GM21381 (cell line): ENCODE results near the gene FGFR3.

Source experiments
- ATAC-seq: cut with Tn5 transposase; IDR thresholded peaks from one replicate; pipeline ENCODE4 v1.9.1; 2021; ENCODE audit warnings: mild to moderate bottlenecking, moderate library complexity; ENCODE audit not compliant: unreplicated experiment

FGFR3 gene

DNA sequence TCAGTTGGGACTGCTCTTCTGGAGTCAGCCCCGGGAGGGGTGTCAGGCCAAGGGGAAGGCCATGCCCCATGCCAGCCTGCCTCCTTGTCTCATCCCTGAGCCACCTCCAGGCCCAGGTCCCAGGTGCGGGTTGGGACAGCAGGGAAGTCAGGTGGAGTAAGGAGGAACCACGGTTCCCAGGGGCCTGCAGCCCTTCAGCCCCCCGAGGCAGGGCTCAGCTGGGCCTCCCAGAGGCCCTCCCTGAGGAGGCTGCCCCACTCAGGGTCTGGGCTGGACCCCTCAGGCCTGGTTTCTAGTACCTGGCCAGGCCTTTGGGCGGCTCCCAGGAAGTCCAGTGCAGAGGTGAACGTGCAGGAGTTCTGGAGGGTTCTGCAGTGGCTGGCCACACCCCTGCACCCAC is 23.4 kb upstream of the FGFR3 start:
- no peak for ATAC-seq

DNA sequence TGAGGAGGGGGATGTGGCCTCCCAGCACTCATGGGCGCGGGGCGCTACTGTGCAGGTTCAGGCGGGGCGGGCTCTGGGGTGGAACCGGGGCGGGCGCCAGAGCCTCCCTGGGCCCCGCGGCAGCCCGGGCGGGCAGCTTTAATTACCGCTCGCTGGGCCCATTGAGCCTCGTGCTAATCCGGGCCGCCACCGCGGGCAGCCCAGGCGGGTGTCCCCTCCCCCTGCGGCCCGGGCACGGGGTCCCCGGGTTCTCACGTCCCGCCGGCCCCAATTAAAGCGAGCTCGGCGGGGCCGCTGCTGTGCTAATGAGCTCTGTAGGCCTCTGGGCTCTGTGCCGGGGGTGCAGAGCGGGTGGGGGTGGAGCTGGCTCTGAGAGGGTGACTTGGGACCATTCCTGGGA is 22.8 kb upstream of the FGFR3 start:
- no peak for ATAC-seq

DNA sequence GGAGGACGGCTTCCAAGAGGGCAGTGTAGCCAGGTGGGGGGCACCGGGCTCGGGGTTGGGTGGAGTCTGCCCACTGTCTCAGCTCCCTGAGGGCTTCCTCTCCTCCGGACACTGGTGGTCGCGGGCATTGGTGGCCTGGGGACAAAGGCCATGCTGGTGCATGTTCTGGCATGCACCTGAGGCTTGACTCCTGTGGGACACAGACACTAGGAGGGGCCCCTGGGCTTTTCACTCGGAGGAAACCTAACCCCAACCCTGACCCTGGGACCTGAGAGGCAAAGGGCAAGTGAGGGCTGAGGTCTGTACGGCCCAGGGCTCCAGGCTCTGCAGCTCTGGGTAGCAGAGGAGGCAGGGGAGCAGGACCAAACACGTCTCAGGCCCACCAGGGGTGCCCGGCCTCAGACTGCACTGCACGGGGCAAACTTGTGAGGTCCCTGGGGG is 22.3 kb upstream of the FGFR3 start:
- ATAC-seq, result no peak

DNA sequence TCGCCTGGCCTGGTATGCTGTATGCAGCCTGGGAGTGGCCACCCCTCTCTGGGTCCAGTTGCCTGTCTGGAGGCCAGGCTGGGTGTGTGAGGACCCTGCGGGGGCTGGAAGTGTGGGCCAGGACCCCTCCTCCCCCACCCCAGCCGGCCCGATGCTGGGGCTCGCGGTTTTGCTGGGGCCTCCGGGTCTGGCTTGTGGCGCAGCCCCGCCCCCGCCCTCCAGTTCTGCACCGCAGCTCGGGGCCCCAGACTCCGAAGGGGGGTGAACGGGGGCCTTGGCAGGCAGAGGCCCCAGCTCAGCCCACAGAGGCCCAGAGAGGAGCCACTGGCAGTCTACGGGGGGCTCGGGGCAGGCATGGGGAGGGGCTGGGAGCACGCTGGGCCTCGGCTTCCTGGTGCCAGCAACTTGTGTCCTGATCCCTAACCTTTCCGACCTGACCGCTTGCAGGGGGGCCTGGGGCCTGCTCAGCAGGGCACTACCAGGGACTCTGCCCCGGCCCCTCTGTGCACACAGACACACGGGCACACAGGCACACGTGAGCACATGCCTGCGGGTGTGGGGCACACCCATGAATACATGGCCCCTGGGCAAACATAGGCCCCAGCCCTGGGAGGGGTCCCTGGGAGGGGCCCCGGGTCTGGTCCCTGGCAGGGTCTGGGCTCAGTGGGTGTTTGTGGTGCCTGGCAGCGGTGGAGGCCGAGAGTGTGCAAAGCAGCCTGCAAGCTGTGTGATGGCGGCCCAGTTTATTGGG is 21.4 kb upstream of the FGFR3 start:
- ATAC-seq, result no peak

DNA sequence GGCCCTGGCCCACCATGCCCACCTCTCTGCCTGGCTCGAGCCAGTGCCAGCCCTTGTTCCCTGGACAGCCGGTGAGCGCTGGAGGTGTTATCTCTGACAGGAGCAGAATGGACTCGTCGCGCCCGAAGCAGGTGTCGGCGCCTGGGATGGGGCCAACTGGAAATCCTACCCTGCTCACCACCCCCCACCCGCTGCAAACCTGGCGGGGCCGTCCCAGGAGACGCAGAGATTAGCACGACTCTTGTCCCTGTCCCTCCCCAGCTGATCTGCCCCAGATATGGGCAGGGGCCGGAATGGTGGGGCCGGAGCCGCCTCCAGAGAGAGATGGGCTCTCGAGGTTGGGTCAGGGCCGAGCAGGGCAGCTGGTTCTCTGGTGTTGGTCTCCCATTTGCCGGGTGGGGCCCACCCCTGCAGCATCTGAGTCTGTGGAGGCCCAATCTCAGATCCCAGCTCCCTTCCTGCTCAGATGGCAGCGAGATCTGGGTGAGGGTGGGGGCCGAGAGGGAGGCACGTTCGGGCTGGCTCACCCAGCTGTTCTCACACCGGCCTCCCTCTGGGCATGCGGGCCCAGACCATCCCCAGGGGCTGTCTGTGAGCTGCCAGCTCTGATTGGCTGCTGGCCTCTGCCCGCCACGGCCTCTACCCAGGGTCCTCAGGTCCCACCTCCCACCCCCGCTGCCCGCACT is 20.1 kb upstream of the FGFR3 start:
- ATAC-seq, result no peak

DNA sequence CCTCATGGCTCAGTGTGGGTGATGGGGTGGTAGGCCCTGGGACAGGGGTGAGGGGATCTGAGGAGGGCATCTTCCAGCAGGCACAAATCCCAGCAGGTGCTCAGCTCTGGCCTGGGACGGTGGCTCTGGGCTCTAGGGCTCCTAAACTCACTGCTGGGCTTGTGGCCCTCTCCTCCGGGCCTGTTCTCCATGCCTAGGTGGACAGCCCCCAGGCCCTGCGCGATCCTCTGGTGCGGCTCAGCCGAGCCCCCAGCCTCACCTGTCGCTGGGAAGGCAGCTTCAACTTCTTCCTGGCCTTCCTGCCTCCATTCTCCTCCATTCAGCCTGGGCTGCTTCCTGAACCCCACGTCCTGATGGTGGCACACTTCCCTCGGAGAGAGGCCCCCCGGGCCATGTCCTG is 19.3 kb upstream of the FGFR3 start:
- no peak for ATAC-seq

DNA sequence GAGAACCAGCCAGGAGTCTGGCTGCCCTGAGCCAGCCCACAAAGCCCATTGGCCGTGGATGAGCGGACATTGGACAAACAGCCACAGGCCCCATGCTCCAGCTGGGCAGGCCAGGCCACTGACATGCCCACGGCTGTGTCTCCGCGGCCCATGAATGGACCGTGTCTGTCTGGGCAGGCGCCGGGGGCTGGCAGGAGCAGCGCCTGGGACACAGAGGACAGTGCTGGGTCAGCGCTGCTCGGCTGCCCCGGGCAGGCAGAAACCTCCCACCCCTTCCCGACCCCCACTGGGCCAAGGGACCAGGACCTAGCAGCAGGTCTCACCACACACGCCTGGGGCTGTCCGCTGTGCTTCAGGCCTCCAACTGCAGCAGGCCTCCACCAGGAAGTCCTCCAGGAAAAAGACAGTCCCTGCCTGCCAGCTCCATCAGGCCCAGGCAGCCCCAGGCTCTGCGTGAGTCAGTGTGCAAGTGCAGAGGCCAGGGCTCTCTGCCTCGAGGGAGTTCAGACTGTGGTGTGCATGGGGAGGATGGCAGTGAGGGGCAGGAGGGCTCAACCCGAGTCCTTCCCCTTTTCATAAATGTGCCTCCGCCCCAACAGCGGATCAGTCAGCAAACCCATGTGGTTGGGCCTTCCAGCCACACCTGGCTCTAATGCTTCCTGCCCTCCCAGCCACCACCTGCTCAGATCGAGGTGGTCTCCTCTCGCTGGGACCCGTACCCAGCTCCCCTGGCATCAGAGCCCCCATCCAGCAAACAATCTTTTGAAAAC is 17.2 kb upstream of the FGFR3 start:
- no peak for ATAC-seq

DNA sequence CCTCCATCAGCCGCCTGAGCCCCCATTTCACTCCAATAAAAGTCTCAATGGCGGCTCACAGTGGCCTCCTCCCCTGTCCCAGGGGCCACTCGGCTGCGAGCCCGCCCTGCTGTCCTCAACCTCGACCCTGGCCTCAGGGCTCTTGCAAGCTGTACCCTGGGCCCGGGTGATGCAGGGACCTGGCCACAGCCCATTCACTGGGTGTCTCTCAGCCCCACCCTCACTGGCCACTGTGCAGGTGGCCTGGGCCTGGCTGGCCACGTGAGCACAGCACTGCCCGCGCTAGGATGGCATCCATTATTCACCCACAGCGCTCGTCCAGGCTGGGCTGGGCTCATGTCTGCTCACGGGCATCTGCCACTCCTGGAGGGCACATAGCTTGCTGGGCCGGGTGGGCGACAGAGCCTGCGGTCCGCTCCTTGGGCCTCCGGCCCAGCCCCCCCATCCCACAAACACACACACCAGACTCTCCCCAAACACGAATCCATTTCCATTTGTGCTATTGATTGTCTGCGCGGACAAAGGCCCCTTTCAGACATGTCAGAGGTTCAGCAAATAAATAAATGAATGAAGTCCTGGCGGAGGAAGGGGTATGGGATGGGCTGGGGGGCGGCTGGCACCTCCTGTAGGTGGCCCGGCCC is 16.5 kb upstream of the FGFR3 start:
- ATAC-seq, result no peak

DNA sequence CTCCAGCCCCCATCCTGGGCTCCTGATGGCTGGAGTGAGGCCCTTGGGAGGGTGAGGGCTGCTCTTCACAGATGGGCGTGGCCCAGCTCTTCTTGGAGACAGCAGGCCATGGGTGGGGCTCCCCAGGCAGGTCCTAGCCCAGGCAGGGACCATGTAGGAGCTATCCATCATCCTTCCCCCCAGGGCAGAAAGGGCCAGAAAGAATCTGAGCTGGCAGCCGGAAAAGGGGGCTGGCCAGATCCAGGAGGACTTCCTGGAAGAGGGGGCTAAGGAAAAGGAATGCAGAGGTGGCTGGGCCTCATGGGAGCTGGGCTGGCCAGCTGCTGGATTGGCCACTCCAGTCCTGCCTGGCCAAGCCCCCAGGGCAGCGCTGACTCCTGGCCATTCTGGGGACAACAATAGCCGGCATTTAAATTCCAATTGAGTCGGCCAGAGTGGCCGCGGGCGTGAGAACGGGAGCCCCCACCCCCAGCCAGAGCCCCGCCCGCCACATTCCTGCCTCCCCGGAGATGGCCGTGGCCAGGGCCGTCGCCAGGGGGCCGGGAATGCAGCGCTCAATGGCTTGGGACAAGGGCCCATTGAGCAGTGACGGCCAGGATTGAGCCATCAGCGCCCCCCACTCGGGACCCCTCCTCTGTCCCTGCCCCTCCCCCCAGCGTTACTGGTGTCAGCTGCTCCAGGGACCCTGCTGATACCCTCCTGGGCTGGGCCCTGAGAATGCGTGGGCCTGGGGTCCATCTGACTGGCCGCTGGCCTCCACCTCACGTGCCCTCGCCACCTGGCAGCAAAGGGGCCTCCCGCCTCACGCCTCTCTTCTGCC is 15.1 kb upstream of the FGFR3 start:
- ATAC-seq, result no peak

DNA sequence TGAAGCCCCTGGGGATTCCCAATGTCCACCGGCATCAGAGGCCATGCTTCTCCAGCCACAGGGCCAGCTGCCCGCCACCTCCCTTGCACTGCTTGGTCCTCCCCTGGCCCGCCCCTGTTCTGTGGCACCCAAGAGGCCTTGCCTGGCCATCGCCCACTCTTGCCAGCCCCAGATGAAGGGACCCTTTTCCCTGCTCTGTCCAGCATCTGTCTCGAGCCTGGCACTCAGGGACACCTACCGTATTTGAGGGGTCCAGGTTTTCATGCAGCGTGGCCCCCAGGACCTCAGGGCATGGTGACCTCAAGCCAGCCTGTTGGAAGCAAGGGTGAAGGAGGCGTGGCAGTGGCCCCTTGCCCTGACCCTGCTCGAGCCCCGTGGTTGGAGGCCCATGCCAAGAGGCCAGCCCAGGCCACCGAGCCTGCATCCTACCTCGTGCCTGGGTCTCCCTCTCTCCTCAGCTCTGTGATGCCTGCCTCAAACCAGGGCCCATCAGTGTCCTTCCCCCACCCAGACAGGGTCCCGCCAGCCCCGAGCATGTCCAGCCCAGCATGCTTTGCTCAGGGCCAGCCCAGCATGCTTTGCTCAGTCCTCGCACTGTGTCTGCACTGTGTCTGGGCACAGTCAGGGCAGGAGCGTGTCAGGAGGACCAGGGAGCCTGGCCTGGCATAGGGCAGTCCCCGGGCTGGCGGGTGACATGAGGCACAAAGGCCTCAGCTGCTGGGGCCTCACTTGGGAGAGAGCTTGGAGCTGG is 14.3 kb upstream of the FGFR3 start:
- ATAC-seq, result no peak

DNA sequence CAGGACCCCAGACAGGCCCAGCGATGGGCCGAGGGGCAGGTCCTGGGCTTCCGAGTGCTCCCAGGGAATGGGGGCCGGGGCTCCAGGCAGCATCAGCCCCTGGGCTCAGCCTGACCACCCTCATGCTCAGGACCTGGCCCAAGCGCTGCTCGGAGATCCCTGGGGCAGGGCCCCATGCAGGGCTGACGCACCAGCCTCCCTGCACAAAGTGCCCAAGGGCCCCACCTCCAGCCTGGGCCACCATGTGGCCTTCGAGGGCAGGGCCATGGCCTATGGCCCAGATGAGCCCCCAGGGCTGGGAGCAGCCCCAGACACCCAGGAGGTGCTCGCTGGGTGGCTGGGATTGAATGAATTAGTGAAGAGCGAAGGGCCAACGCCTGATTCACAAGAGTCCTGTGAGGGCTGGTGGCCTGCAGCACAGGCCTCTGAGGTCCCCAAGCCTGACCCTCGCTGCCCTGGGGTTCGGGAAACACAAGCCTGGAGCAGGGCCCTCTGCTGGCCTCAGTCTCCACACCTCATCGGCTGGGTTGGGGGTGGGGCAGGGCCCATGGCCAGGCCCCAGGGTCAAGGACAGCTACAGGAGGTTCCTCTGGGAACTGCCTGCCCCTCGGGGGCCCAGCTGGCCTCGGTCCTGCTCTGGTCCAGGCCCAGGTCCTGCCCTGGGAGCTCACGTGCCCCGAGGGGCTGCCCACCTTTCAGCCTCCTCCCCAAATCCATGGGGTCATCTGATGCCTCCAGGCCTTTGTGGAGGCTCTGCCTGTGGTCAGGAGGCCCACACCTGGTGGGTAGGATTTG is 13.3 kb upstream of the FGFR3 start:
- ATAC-seq, result no peak

DNA sequence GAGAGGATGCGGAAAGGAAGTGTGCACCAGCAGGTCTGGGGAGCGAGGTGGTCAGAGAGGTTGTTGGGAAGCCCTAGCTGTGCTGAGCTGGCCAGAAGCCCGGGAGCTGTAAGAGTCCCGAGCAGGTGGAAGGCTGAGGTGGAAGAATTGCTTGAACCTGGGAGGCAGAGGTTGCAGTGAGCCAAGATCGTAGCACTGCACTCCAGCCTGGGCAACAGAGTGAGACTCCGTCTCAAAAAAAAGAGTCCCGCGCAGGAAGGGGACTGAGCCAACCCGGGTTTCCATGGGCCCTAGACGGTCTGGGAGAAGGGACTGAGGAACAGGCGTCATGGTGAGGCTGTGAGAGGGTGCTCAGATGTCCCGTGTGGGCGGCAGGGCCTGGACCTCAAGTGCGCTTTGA is 12.7 kb upstream of the FGFR3 start:
- no peak for ATAC-seq

DNA sequence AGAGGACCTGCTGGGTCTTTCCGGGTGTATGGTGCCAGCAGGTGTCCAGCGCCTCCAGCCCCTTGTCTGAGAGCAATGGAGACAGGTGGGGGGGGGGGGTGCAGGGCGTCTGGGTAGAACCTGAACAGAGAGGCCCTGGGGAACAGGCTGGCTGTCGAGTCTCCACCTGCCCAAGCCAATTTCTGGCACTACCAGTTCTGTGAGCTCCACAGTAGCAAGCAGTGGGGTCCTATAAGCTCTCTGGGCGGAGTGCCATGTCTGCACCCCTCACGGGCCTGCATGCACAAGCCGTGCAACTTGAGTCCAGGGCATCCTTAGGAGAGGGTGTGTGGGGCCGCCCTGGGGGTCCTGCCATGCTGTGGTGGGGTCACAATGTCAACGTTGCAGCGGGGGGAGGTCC is 10.1 kb upstream of the FGFR3 start:
- ATAC-seq, result no peak

DNA sequence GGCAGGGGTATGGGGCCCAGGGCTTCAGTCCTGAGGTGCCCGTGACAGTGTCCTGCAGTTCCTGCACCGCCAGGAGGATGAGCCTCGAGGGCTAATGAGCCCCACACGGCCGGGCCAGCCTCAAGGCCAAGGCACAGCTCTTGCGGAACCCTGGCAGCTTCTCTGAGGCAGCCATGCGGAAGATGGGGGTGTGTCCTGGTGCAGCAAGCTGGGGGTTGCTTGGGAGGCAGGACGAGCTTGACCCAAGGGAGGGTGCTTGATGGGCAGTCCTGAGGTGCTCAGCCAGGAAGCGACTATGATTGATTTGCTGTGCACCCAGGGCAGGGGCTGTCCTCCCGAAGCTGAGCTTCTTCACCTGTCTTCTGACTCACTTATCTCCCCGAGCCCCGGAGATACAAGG is 9.1 kb upstream of the FGFR3 start:
- ATAC-seq, result no peak

DNA sequence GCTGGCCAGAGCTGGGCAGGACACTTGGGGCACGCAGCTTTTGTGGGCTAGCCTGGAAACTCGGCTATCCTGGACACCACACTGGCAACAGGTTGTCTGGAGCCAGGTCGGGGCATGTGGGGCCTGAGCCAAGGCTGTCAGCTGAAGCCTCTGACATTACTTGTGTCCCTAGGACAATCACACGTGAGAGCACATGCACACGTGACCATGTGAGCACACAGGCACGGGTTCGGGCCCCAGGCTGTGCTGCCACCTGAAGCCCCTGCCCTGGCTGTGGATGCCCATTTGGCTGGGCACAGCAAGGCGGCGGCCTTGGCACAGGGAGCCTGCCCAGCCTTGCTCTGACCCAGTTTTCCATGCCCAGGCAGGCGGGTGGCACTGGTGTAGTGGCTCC is 8.7 kb upstream of the FGFR3 start:
- ATAC-seq, result no peak

DNA sequence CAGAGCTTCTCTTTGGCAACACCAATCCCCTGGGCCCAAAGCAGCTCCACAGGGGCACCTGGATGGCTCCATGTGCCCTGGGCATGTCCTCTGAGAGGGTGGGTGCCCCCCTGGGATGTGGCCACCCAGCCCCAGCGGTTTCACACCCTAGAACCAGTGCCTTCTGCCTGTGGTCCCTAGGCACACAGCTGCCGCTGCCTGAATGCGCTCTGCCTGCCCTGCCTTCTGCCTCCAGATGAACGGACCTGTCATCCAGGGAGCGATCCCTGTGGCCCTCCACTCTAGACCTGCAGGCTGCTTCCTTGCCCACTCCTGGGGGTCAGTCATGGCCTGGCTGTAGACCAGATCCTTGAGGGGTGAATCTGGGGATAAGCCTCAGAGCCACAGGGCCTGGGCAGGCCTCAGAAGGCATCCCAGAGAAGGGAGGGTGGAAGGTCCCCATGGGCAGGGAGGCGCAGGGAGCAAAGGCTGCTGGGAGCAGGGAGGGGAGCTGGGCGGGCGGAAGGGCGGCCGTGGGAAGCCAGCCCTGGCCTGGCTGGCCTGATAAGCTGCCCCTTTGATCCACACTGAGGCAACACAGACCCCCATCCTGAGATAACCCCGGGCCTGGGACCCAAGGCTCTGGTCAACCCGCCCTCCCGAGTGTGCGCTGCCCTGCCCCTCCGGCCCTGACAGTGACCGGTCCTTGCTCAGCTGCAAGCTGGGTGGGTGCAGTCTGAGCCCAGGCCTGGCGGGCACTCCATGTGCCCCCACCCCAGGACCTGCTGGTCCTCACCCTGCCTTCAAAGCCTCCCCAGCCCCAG is 8.1 kb upstream of the FGFR3 start:
- no peak for ATAC-seq

DNA sequence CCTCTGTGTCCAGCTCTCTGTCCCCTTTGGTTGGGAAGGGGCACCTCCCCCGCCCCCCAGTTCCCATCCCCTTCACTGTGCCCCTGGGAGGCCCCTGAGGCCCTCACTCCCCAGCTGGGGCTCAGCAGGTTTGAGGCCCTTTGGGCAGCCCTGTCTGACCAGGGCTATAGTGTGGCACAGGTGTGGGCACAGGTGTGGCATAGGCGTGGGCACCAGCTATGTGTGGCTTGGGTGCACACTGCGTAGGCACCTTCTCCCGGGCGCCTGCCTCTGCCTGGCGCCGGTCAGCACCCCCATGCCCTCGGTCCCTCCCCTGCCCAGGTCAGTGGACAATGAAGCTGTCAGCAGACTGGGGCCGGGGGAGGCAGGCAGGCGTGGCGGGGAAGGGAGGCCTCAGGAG is 7.5 kb upstream of the FGFR3 start:
- no peak for ATAC-seq
